Kidney epithelial cell (primary cell): ENCODE results near the gene ADAM12. TPM values are rescaled to one million over a fixed set of nuclear protein-coding genes. Genes with fewer than 3 reads are reported as not detected.

Experiments
- DNase-seq: peaks from one replicate; pipeline ENCODE4 v3.0.0-alpha.2; 2010; ENCODE audit warnings: low read depth
- H3K27me3 ChIP-seq: 2 replicates; pipeline ENCODE4 v1.6.0; 2011; ENCODE audit warnings: low read length; ENCODE audit not compliant: control insufficient read depth, insufficient read depth
- H3K36me3 ChIP-seq: 2 replicates; pipeline ENCODE4 v1.5.1; 2011; ENCODE audit warnings: low read length; ENCODE audit not compliant: control insufficient read depth, insufficient read depth
- H3K4me3 ChIP-seq: 2 replicates; pipeline ENCODE4 v1.5.1; 2011; ENCODE audit warnings: low read depth, mild to moderate bottlenecking, control low read depth, low read length
- total RNA-seq: library from RNA; depleted of rRNA; stranded (reverse); fragments of >200 nt; gene quantifications from 2 replicates; pipeline ENCODE4 v1.2.3, GENCODE V29; 2015
- TF ChIP-seq, protein P1 (sequence below): IDR thresholded peaks from 2 replicates; pipeline ENCODE4 v1.5.1; 2011; ENCODE audit warnings: mild to moderate bottlenecking, moderate library complexity, low read length, control low read depth, inconsistent platforms; ENCODE audit not compliant: insufficient read depth, poor library complexity, severe bottlenecking

Gene ADAM12
- total RNA-seq, 1 donor from 2014 or later: 21.9 TPM

- no peaks in the 10 kb centered on the region for H3K36me3 ChIP-seq
- TF ChIP-seq, protein P1, sequence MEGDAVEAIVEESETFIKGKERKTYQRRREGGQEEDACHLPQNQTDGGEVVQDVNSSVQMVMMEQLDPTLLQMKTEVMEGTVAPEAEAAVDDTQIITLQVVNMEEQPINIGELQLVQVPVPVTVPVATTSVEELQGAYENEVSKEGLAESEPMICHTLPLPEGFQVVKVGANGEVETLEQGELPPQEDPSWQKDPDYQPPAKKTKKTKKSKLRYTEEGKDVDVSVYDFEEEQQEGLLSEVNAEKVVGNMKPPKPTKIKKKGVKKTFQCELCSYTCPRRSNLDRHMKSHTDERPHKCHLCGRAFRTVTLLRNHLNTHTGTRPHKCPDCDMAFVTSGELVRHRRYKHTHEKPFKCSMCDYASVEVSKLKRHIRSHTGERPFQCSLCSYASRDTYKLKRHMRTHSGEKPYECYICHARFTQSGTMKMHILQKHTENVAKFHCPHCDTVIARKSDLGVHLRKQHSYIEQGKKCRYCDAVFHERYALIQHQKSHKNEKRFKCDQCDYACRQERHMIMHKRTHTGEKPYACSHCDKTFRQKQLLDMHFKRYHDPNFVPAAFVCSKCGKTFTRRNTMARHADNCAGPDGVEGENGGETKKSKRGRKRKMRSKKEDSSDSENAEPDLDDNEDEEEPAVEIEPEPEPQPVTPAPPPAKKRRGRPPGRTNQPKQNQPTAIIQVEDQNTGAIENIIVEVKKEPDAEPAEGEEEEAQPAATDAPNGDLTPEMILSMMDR: no peak
- H3K4me3 ChIP-seq: no peak overlapping the region
- DNase-seq: no peak
- H3K27me3 ChIP-seq: no peaks in the 10 kb centered on the region
Observed at GRCh38 chr10:126153711-126154628, 234.3 kb downstream of the ADAM12 start.

DNA sequence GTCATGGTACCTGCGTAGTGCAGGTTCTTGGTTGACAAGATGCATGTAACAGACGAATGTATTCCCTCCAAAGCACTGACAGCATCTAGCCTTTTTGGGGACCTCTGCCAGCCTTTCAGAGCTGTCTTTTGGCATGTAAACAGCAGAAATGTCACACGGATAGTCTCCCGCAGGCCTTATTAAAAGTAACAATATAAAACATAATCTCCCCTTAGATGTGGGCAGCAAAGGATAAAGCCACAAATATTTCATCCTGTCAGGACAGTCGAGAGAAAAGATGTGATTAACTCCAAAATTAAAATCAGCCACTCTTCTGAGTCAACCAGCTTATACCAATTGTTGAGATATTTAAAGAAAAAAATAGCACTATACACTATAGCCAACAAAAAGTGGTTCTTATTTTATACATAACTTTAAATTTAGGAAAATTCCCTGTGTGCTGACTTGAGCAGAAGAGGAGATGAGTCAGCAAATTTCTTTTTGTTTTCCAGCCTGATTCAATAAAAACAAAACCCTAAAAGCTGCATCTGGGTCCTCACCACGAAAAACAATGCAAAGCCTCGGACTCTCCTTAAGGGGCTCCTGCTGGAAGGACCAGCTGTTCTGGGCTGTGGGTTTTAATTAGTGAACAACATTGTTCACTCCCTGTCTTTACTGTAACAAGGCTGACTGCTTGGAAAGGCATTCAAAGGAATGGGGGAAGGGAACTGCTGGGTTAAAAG, 240.2 kb downstream of the ADAM12 start:
- DNase-seq: peak; percentile 63
- TF ChIP-seq, protein P1: no peak
- H3K4me3 ChIP-seq: no peak overlapping the region
- no peaks in the 10 kb centered on the region for H3K27me3 ChIP-seq
- no peaks in the 10 kb centered on the region for H3K36me3 ChIP-seq

GRCh38 chr10:126146771-126147170, 241.5 kb downstream of the ADAM12 start:
- TF ChIP-seq, protein P1: no peak
- DNase-seq: no peak
- Histone ChIP-seq H3K27me3 (no peaks in the 10 kb centered on the region), H3K36me3 (no peaks in the 10 kb centered on the region), H3K4me3 (no peak overlapping the region)

- H3K4me3 ChIP-seq: no peak overlapping the region
- H3K36me3 ChIP-seq: no peaks in the 10 kb centered on the region
- no peak for DNase-seq
- no peaks in the 10 kb centered on the region for H3K27me3 ChIP-seq
- TF ChIP-seq, protein P1: no peak
Observed at GRCh38 chr10:126143117-126143516, 245.2 kb downstream of the ADAM12 start.

DNA sequence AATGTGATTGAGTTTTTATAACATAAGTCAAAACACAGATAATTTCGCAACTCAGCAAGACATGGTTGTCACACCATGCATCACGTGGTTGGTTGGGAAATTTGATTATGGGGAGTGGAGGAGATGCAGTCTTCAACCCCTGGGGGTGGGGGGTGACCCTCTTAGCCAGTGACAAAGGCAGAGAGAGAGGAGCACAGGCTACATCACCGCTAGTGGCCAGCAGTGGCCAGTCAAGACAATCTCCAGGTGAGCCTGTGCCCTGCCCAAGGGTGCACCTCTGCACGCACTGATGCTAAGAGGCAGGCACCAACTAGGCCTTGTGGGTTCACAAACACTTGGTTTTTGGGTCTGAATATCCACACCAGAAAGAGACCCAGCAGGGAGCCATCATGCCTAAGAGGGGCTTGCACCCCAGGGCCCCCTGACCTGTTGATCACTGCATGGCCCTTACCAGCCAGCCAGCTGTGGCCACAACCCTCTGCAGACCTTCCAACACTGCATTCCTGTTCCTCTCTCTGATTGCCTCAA, 247.5 kb downstream of the ADAM12 start:
- Histone ChIP-seq H3K27me3 (no peaks in the 10 kb centered on the region), H3K36me3 (no peaks in the 10 kb centered on the region), H3K4me3 (no peak overlapping the region)
- no peak for DNase-seq
- TF ChIP-seq, protein P1: no peak
